Measurements from ENCODE around the gene KIF15.
"Not testable (repeated sequence)": the region's sequence is repeated elsewhere in the genome, so short reads cannot be mapped to it uniquely, and the experiment has no call there.

Gene KIF15

GRCh38 chr3:44825264-44825925, 63.8 kb downstream of the KIF15 start:
- peak; percentile 26 for FAIRE-seq

GRCh38 chr3:44827196-44827595, 65.6 kb downstream of the KIF15 start:
- DNase-seq (ENCODE audit: low spot score) = no peak
- FAIRE-seq = no peak

More at GRCh38 chr3:44825264-44825925, 63.8 kb downstream of the KIF15 start:
- peak; percentile 61 for DNase-seq (ENCODE audit: low spot score)

- DNase-seq (ENCODE audit: low spot score) (no peak), FAIRE-seq (no peak)
These were observed 69.6 kb downstream of the KIF15 start for GRCh38 chr3:44831232-44831631.

GRCh38 chr3:44832032-44832431, 70.4 kb downstream of the KIF15 start:
- FAIRE-seq = no peak
- DNase-seq (ENCODE audit: low spot score) = no peak

- DNase-seq (ENCODE audit: low spot score) (no peak), FAIRE-seq (no peak)
These were observed 71.4 kb downstream of the KIF15 start for GRCh38 chr3:44832965-44833364.

GRCh38 chr3:44833394-44833793, 71.8 kb downstream of the KIF15 start:
- FAIRE-seq = no peak
- no peak for DNase-seq (ENCODE audit: low spot score)

GRCh38 chr3:44835684-44836083, 74.1 kb downstream of the KIF15 start:
- DNase-seq (ENCODE audit: low spot score) (no peak), FAIRE-seq (no peak)

GRCh38 chr3:44842376-44842775, 80.8 kb downstream of the KIF15 start:
- DNase-seq (ENCODE audit: low spot score) (no peak), FAIRE-seq (no peak)

- no peak for FAIRE-seq
These were observed 84.2 kb downstream of the KIF15 start for GRCh38 chr3:44845528-44846520.

GRCh38 chr3:44848634-44849033, 87.0 kb downstream of the KIF15 start:
- FAIRE-seq (no peak), DNase-seq (ENCODE audit: low spot score) (no peak)

More at GRCh38 chr3:44845528-44846520, 84.2 kb downstream of the KIF15 start:
- no peak for DNase-seq (ENCODE audit: low spot score)

GRCh38 chr3:44856663-44857062, 95.1 kb downstream of the KIF15 start:
- not testable (repeated sequence) for FAIRE-seq; DNase-seq (ENCODE audit: low spot score)

GRCh38 chr3:44860117-44860516, 98.5 kb downstream of the KIF15 start:
- DNase-seq (ENCODE audit: low spot score) (no peak), FAIRE-seq (no peak)

- FAIRE-seq (no peak), DNase-seq (ENCODE audit: low spot score) (peak; percentile 60)
These were observed 100.0 kb downstream of the KIF15 start, which contains the start of gene TMEM42 for GRCh38 chr3:44861412-44862225. Gene TMEM42 (plus strand): TSS chr3:44861912. CDS start chr3:44861925, 13 bp downstream.

GRCh38 chr3:44862226-44862637, 100.6 kb downstream of the KIF15 start:
- DNase-seq (ENCODE audit: low spot score) (no peak), FAIRE-seq (no peak)

- no peak for FAIRE-seq
- no peak for DNase-seq (ENCODE audit: low spot score)
These were observed 103.9 kb downstream of the KIF15 start for GRCh38 chr3:44865272-44866035.

- DNase-seq (ENCODE audit: low spot score) (no peak), FAIRE-seq (no peak)
These were observed 106.0 kb downstream of the KIF15 start for GRCh38 chr3:44867421-44868111.

- DNase-seq (ENCODE audit: low spot score) (no peak), FAIRE-seq (no peak)
These were observed 108.9 kb downstream of the KIF15 start for GRCh38 chr3:44870375-44871061.

- DNase-seq (ENCODE audit: low spot score) (no peak), FAIRE-seq (no peak)
These were observed 112.7 kb downstream of the KIF15 start, which contains the start of gene TGM4 for GRCh38 chr3:44874308-44874707. Gene TGM4 (plus strand): TSS chr3:44874608. CDS start chr3:44874679, 71 bp downstream.

GRCh38 chr3:44875596-44875995, 114.0 kb downstream of the KIF15 start:
- FAIRE-seq = no peak

More at GRCh38 chr3:44875596-44875995, 114.0 kb downstream of the KIF15 start:
- DNase-seq (ENCODE audit: low spot score) = no peak
